ENCODE data around the gene NBL1.

- TF ChIP-seq, protein P1, sequence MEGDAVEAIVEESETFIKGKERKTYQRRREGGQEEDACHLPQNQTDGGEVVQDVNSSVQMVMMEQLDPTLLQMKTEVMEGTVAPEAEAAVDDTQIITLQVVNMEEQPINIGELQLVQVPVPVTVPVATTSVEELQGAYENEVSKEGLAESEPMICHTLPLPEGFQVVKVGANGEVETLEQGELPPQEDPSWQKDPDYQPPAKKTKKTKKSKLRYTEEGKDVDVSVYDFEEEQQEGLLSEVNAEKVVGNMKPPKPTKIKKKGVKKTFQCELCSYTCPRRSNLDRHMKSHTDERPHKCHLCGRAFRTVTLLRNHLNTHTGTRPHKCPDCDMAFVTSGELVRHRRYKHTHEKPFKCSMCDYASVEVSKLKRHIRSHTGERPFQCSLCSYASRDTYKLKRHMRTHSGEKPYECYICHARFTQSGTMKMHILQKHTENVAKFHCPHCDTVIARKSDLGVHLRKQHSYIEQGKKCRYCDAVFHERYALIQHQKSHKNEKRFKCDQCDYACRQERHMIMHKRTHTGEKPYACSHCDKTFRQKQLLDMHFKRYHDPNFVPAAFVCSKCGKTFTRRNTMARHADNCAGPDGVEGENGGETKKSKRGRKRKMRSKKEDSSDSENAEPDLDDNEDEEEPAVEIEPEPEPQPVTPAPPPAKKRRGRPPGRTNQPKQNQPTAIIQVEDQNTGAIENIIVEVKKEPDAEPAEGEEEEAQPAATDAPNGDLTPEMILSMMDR (IDR thresholded peaks at IDR 0.05): no peak
- no peak for TF ChIP-seq POLR2A (IDR thresholded peaks at IDR 0.05)
Measured at GRCh38 chr1:19622204-19622603, 21.9 kb upstream of the NBL1 start.
